Retinal pigment epithelial cell (primary cell): Measurements from ENCODE around the gene THRSP.
"Not testable (repeated sequence)": the region's sequence is repeated elsewhere in the genome, so short reads cannot be mapped to it uniquely, and the experiment has no call there.

Experiments
- DNase-seq: peaks from one replicate; pipeline ENCODE4 v3.0.0-alpha.2; 2010; ENCODE audit warnings: low read depth
- H3K4me3 ChIP-seq: 2 replicates; pipeline ENCODE4 v1.5.1; 2011; ENCODE audit warnings: mild to moderate bottlenecking, low read length, control low read depth, moderate library complexity
- CTCF ChIP-seq: conservative IDR thresholded peaks from 2 replicates; pipeline ENCODE4 v1.5.1; 2011; ENCODE audit warnings: low read depth, low read length, control low read depth, inconsistent platforms

The THRSP gene

GRCh38 chr11:78048561-78048960 lies 15.1 kb upstream of the THRSP start:
- DNase-seq = no peak
- H3K4me3 ChIP-seq = no peak overlapping the region
- TF ChIP-seq CTCF = peak; percentile 1

DNA sequence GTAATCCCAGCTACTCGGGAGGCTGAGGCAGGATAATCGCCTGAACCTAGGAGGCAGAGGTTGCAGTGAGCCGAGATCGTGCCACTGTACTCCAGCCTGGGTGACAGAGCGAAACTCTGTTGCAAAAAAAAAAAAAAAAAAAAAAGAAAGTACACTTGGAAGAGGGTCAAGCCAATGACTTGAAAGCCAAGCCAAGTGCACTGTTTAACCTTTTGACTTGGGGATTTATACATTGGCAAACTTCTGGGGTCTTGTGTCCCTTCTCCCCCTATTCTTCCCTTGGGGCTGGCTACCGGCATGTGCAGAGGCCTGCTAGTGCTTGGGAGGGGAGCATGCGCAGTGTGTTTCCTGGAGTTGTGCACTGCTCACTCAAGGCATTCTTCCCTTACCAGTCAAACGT lies 14.3 kb upstream of the THRSP start:
- TF ChIP-seq CTCF = no peak
- no peak overlapping the region for H3K4me3 ChIP-seq
- no peak for DNase-seq

GRCh38 chr11:78050964-78051831 lies 12.5 kb upstream of the THRSP start:
- no peak for TF ChIP-seq CTCF
- DNase-seq = no peak
- no peak overlapping the region for H3K4me3 ChIP-seq

GRCh38 chr11:78054971-78055370 lies 8.7 kb upstream of the THRSP start:
- TF ChIP-seq CTCF = no peak
- no peak overlapping the region for H3K4me3 ChIP-seq
- DNase-seq = no peak

DNA sequence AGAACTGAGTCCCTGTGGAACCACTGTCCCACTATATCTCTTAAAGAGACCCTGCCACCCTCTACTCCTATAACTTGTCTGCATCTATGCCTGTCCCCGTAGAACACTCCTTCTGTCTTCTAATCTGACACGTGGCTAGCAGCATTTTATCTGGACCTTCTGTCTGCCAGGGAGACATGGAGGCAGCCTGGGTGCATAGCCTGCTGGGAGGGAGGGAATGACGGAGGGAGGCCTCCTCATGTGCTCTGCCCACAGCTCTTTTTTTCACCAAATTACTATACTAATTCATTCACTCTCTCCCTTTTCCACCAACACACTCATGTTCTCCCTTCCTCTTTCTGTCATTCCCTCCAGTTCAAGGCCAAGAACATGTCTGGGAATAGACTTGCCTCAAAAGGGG lies 7.6 kb upstream of the THRSP start:
- DNase-seq = no peak
- TF ChIP-seq CTCF = no peak
- H3K4me3 ChIP-seq = no peak overlapping the region

DNA sequence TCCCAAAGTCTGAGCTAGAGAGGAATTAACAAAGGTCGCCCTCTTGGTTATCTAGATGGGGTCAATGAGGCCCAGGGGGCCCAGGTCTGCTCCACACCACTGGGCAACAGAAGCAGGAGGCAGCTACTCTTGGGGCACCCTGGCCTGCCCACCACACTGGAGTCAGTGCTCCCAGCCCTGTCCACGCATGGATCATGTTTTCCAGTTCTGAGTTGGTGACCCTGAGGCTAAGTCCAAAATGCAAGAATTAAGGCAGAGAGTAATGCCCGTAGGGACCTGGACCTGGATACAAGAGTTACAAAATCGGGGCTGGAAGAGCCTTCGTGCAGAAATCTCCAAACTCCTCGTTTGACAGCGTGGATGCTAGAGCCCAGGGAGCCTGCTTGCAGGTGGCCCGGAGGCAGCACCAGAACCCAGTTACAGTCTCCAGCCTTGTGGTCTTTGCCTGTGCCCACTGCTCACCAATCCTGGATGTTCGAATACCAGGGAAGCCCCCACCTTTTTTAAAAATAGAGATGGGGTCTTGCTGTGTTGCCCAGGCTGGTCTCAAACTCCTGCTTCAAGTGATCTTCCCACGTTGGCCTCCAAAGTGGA lies 6.1 kb upstream of the THRSP start:
- DNase-seq = no peak
- no peak for TF ChIP-seq CTCF
- no peak overlapping the region for H3K4me3 ChIP-seq

- not testable (repeated sequence) for DNase-seq, H3K4me3 ChIP-seq
Observed at GRCh38 chr11:78059749-78060328, 3.8 kb upstream of the THRSP start.
